A549 (cell line): ENCODE measurements around the gene MAVS. TPM values are rescaled to one million over a fixed set of nuclear protein-coding genes. Genes with fewer than 3 reads are reported as not detected.

Experiments used
- ATAC-seq, 2 experiments: fragments of 200-7000 bp in 1 of 2; fragments of >200 bp in 1 of 2; cut with Nextera tagmentation in 1 of 2; cut with Tn5 transposase in 1 of 2; 3 replicates each; pipeline versions ENCODE4 v1.8.0 to v1.9.1; 2018 to 2020; ENCODE audit warnings: mild to moderate bottlenecking in 1 of 2, moderate library complexity in 1 of 2
- CTCF ChIA-PET: fragments of 300-600 bp; sonication (Branson Sonifier 250); formaldehyde crosslinking; extraction: SDS; loops from one replicate; lab custom pipeline; 2021; ENCODE audit warnings: antibody characterized with exemption, inconsistent platforms; lab: Yijun Ruan, JAX
- POLR2A ChIA-PET: fragments of 350-600 bp; formaldehyde crosslinking; extraction: SDS; loops from one replicate; lab custom pipeline; 2021; ENCODE audit warnings: antibody characterized with exemption, inconsistent platforms; lab: Yijun Ruan, JAX
- DNase-seq, 2 experiments: peaks; one replicate each; pipeline versions ENCODE4 v3.0.0 to v3.0.0-alpha.2; 2011 to 2016; ENCODE audit warnings: low read depth in 1 of 2, low spot score in 1 of 2
- FAIRE-seq: peaks from 2 replicates; lab custom pipeline; 2011; peaks lifted over from hg19 to GRCh38; lab: Jason Lieb, UNC
- H3K27ac ChIP-seq, 2 experiments: fragments of >200 bp; sonication (Bioruptor Twin); formaldehyde crosslinking; 3 replicates each; pipeline ENCODE4 v1.5.1; 2016 to 2017
- H3K4me1 ChIP-seq: fragments of >200 bp; sonication (Bioruptor Twin); formaldehyde crosslinking; 3 replicates; pipeline ENCODE4 v1.6.1; 2016
- H3K4me2 ChIP-seq: fragments of >200 bp; sonication (Bioruptor Twin); formaldehyde crosslinking; 3 replicates; pipeline ENCODE4 v1.6.1; 2016
- H3K4me3 ChIP-seq: fragments of >200 bp; sonication (Bioruptor Twin); formaldehyde crosslinking; 3 replicates; pipeline ENCODE4 v1.5.1; 2016
- H3K9me3 ChIP-seq: fragments of >200 bp; sonication (Bioruptor Twin); formaldehyde crosslinking; 3 replicates; pipeline ENCODE4 v1.6.1; 2016
- CBX8 ChIP-seq: fragments of 200-600 bp; sonication (generic); IDR thresholded peaks from 2 replicates; pipeline ENCODE4 v1.6.1; 2016
- FOSB ChIP-seq: fragments of 250-450 bp; sonication (Bioruptor Pico); IDR thresholded peaks from 2 replicates; pipeline ENCODE4 v1.5.0; 2020; ENCODE audit warnings: mild to moderate bottlenecking, moderate library complexity
- FOXS1 ChIP-seq: fragments of 250-450 bp; sonication (Bioruptor Pico); IDR thresholded peaks from 2 replicates; pipeline ENCODE4 v1.5.0; 2020; ENCODE audit warnings: mild to moderate bottlenecking, moderate library complexity
- GATA3 ChIP-seq: IDR thresholded peaks from 2 replicates; pipeline ENCODE4 v1.6.1; 2012; ENCODE audit warnings: borderline replicate concordance
- HDAC2 ChIP-seq: fragments of 200-600 bp; sonication (generic); IDR thresholded peaks from 2 replicates; pipeline ENCODE4 v1.6.1; 2016
- HOXB5 ChIP-seq: fragments of 250-450 bp; sonication (Bioruptor Pico); IDR thresholded peaks from 2 replicates; pipeline ENCODE4 v1.5.0; 2020; ENCODE audit warnings: mild to moderate bottlenecking, moderate library complexity
- JUNB ChIP-seq: fragments of >200 bp; sonication (Bioruptor Twin); formaldehyde crosslinking; IDR thresholded peaks from 2 replicates; pipeline ENCODE4 v1.6.1; 2016
- KDM1A ChIP-seq: fragments of 200-600 bp; sonication (generic); IDR thresholded peaks from 2 replicates; pipeline ENCODE4 v1.6.1; 2016; ENCODE audit warnings: low read depth, mild to moderate bottlenecking
- KDM5A ChIP-seq: fragments of 200-600 bp; sonication (generic); IDR thresholded peaks from 2 replicates; pipeline ENCODE4 v1.6.1; 2016; ENCODE audit warnings: antibody characterized with exemption, mild to moderate bottlenecking
- MAZ ChIP-seq: fragments of 150-350 bp; IDR thresholded peaks from 2 replicates; pipeline ENCODE4 v1.6.1; 2014; ENCODE audit warnings: antibody characterized with exemption, low read depth, low read length, borderline replicate concordance
- NPAS2 ChIP-seq: fragments of 250-450 bp; sonication (Bioruptor Pico); IDR thresholded peaks from 2 replicates; pipeline ENCODE4 v1.8.0; 2022; ENCODE audit warnings: mild to moderate bottlenecking, moderate library complexity, borderline replicate concordance
- NR3C1 ChIP-seq: fragments of >200 bp; sonication (Bioruptor Twin); formaldehyde crosslinking; IDR thresholded peaks from 3 replicates; pipeline ENCODE4 v1.6.1; 2017
- POLR2AphosphoS2 ChIP-seq: conservative IDR thresholded peaks from 2 replicates; pipeline ENCODE4 v1.6.1; 2012; ENCODE audit warnings: low read length, improper control_type of control experiment, inconsistent platforms
- RCOR1 ChIP-seq: fragments of 150-350 bp; IDR thresholded peaks from 2 replicates; pipeline ENCODE4 v1.6.1; 2014; ENCODE audit warnings: antibody characterized with exemption, low read length, low read depth
- SMC3 ChIP-seq: fragments of >200 bp; sonication (Bioruptor Twin); formaldehyde crosslinking; IDR thresholded peaks from 3 replicates; pipeline ENCODE4 v1.6.1; 2018; ENCODE audit warnings: inconsistent platforms
- SREBF2 ChIP-seq: fragments of 450-650 bp; IDR thresholded peaks from 2 replicates; pipeline ENCODE4 v1.6.1; 2014; ENCODE audit warnings: mild to moderate bottlenecking, moderate library complexity
- ZSCAN20 ChIP-seq: fragments of 250-450 bp; sonication (Bioruptor Pico); IDR thresholded peaks from 2 replicates; pipeline ENCODE4 v1.8.0; 2022; ENCODE audit warnings: mild to moderate bottlenecking, moderate library complexity
- WGBS: methylation state at CpG from one replicate; pipeline ENCODE4 v1.1.6; 2017; ENCODE audit errors: missing lambda C conversion rate; 5-methylcytosine and 5-hydroxymethylcytosine counted together
- polyA plus RNA-seq, 4 experiments: library from polyadenylated mRNA; depleted of rRNA in 3 of 4; stranded (reverse); fragments of >200 nt; fragmentation: RNase III in 1 of 4; extraction: RNeasy Plus Mini Kit Qiagen cat#74134 plus additional on column Dnase treatment in 1 of 4; gene quantifications; 2 replicates in 3 of 4; 3 replicates in 1 of 4; pipeline ENCODE4 v1.2.3, GENCODE V29; 2011 to 2017
- TF ChIP-seq, protein P1 (sequence below): fragments of >200 bp; sonication (Bioruptor Twin); formaldehyde crosslinking; IDR thresholded peaks from 3 replicates; pipeline ENCODE4 v1.5.1; 2016
- TF ChIP-seq, protein P2 (sequence below): IDR thresholded peaks from 2 replicates; pipeline ENCODE4 v1.6.1; 2012; ENCODE audit warnings: low read depth, borderline replicate concordance
- TF ChIP-seq, protein P3 (sequence below): fragments of >200 bp; sonication (Bioruptor Twin); formaldehyde crosslinking; IDR thresholded peaks from 3 replicates; pipeline ENCODE4 v1.6.1; 2016
- TF ChIP-seq, protein P4 (sequence below): IDR thresholded peaks from 2 replicates; pipeline ENCODE4 v1.6.1; 2012
- TF ChIP-seq, protein P5 (sequence below): fragments of 150-350 bp; IDR thresholded peaks from 2 replicates; pipeline ENCODE4 v1.6.1; 2014; ENCODE audit warnings: low read depth, mild to moderate bottlenecking, low read length
- TF ChIP-seq, protein P6 (sequence below): fragments of 250-450 bp; sonication (Bioruptor Pico); IDR thresholded peaks from 2 replicates; pipeline ENCODE4 v1.5.0; 2020; ENCODE audit warnings: low read depth, mild to moderate bottlenecking, moderate library complexity
- TF ChIP-seq, protein P7 (sequence below): fragments of 200-600 bp; sonication (generic); IDR thresholded peaks from 2 replicates; pipeline ENCODE4 v1.6.1; 2016; ENCODE audit warnings: antibody characterized with exemption, mild to moderate bottlenecking, moderate library complexity

MAVS gene
- polyA plus RNA-seq, 2 of the 4 experiments (the other 2 are of a cell fraction) = 18.9 to 31.0 TPM

DNA sequence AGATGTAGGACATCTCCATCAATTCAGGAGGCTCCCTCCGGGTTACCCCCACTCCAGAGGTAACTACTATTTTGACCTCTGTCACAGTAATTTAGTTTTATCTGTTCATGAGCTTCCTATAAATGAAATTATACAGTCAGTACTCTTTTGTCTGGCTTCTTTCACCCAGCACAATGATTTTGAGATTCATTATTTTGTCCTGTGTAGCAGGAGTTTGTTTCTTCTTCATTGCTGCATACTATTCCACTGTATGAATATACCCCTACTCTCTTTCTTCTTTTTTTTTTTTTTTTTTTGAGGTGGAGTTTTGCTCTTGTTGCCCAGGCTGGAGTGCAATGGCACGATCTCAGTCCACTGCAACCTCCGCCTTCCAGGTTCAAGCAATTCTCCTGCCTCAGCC, 38.1 kb upstream of the MAVS start:
- no peak for DNase-seq
- peak overlapping the region; percentile 88 for H3K4me2 ChIP-seq
- WGBS = 72% methylated on average over 3 of the region's 3 CpGs
- ChIA-PET POLR2A (no interaction called here), CTCF (no interaction called here)
- peaks cover 83% of the 10 kb centered on the region for H3K4me1 ChIP-seq
- no peak for ATAC-seq
- peaks cover 4% of the 10 kb centered on the region for H3K9me3 ChIP-seq
- peak overlapping the region; percentile 95 to 99 for H3K27ac ChIP-seq
- TF ChIP-seq HDAC2 = peak; percentile 74; the same call in 1 of the 2 replicates
- TF ChIP-seq ZSCAN20 (CRISPR knock-in tag) = 0 out of 2 replicates have a peak, but pooled peaks have one; percentile 10
- TF ChIP-seq MAZ = no peak
- TF ChIP-seq, protein P1, sequence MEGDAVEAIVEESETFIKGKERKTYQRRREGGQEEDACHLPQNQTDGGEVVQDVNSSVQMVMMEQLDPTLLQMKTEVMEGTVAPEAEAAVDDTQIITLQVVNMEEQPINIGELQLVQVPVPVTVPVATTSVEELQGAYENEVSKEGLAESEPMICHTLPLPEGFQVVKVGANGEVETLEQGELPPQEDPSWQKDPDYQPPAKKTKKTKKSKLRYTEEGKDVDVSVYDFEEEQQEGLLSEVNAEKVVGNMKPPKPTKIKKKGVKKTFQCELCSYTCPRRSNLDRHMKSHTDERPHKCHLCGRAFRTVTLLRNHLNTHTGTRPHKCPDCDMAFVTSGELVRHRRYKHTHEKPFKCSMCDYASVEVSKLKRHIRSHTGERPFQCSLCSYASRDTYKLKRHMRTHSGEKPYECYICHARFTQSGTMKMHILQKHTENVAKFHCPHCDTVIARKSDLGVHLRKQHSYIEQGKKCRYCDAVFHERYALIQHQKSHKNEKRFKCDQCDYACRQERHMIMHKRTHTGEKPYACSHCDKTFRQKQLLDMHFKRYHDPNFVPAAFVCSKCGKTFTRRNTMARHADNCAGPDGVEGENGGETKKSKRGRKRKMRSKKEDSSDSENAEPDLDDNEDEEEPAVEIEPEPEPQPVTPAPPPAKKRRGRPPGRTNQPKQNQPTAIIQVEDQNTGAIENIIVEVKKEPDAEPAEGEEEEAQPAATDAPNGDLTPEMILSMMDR = 0 out of 3 replicates have a peak, but pooled peaks have one; percentile 10
- TF ChIP-seq, protein P2, sequence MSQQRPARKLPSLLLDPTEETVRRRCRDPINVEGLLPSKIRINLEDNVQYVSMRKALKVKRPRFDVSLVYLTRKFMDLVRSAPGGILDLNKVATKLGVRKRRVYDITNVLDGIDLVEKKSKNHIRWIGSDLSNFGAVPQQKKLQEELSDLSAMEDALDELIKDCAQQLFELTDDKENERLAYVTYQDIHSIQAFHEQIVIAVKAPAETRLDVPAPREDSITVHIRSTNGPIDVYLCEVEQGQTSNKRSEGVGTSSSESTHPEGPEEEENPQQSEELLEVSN = no peak
- TF ChIP-seq, protein P3, sequence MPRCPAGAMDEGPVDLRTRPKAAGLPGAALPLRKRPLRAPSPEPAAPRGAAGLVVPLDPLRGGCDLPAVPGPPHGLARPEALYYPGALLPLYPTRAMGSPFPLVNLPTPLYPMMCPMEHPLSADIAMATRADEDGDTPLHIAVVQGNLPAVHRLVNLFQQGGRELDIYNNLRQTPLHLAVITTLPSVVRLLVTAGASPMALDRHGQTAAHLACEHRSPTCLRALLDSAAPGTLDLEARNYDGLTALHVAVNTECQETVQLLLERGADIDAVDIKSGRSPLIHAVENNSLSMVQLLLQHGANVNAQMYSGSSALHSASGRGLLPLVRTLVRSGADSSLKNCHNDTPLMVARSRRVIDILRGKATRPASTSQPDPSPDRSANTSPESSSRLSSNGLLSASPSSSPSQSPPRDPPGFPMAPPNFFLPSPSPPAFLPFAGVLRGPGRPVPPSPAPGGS = 0 out of 3 replicates have a peak, but pooled peaks have one; percentile 15
- peak; percentile 87 for TF ChIP-seq KDM1A
- H3K4me3 ChIP-seq = peak overlapping the region; percentile 13; the same call in 1 of the 3 replicates
- no peak for FAIRE-seq

DNA sequence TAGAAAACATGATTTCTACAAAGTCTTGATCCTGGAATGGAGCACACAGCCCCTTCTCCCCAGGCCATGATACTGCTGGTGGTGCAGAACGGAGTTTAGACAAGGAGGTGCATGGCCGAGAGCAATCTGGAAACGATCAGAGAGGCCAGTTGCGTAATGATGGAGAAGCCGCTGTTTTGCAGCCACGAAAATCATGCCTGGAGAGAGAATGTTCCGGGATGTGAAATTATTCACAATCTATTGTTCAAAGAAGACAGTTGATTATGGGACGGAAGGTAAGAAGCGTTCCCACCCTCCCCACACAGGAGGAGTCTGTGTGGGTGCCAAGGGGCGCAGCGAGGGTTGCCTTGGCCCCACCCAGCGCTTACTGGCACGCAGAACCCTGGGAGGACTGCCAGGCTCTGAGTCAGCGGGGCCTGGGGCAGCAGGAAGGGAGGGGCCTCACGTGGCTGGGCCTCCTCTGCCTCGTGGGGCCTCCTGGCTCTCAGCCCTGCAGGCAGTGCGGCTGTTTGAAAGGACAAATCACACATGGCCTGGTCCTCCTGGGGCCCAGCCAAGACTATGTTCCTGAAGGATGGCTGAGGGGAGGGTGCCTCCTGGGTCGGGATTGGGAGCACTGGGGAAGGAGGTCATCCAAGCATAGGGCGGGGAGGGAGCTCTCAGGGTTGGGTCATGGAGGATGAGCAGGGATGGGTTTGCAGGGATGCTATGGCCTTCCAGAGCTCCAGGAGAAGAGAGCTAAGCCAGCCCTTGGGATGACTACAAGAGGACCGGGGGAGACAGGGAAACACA, 35.0 kb upstream of the MAVS start:
- ChIA-PET CTCF (interaction anchor here (1.1 to 3.5 kb wide), 3 partner anchors 43 to 273 kb away, joined by 3 to 10 read pairs (median 4); no protein-coding TSS in a partner anchor), POLR2A (interaction anchor here (0.5 to 3.2 kb wide), 8 partner anchors 9 to 67 kb away, joined by 3 to 36 read pairs (median 5); partner anchors contain the start of genes AP5S1, CDC25B, CENPB and SPEF1)
- H3K27ac ChIP-seq = peak overlapping the region; percentile 95 to 99
- peak; percentile 54 to 63 for ATAC-seq
- no peaks in the 10 kb centered on the region for H3K9me3 ChIP-seq
- peak overlapping the region; percentile 92 for H3K4me2 ChIP-seq
- peak overlapping the region; percentile 37 for H3K4me3 ChIP-seq
- peak; percentile 97 to 100 for DNase-seq
- peak; percentile 76 for FAIRE-seq
- WGBS = 2% methylated on average over 19 of the region's 20 CpGs
- H3K4me1 ChIP-seq = peaks cover 65% of the 10 kb centered on the region
- TF ChIP-seq, protein P4, sequence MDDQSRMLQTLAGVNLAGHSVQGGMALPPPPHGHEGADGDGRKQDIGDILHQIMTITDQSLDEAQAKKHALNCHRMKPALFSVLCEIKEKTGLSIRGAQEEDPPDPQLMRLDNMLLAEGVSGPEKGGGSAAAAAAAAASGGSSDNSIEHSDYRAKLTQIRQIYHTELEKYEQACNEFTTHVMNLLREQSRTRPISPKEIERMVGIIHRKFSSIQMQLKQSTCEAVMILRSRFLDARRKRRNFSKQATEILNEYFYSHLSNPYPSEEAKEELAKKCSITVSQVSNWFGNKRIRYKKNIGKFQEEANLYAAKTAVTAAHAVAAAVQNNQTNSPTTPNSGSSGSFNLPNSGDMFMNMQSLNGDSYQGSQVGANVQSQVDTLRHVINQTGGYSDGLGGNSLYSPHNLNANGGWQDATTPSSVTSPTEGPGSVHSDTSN = peak; percentile 86
- TF ChIP-seq RCOR1 (no peak), FOSB (CRISPR knock-in tag) (0 out of 2 replicates have a peak, but pooled peaks have one; percentile 65), GATA3 (peak; percentile 99), CBX8 (no peak), JUNB (peak; percentile 96), KDM5A (no peak), HOXB5 (CRISPR knock-in tag) (peak; percentile 71), KDM1A (no peak), NR3C1 (no peak), NPAS2 (CRISPR knock-in tag) (peak; percentile 100), FOXS1 (CRISPR knock-in tag) (peak; percentile 93), SMC3 (peak; percentile 65), SREBF2 (no peak), POLR2AphosphoS2 (0 out of 2 replicates have a peak, but pooled peaks have one; percentile 66), MAZ (no peak; the same call in none of the 2 replicates)
- TF ChIP-seq, protein P5, sequence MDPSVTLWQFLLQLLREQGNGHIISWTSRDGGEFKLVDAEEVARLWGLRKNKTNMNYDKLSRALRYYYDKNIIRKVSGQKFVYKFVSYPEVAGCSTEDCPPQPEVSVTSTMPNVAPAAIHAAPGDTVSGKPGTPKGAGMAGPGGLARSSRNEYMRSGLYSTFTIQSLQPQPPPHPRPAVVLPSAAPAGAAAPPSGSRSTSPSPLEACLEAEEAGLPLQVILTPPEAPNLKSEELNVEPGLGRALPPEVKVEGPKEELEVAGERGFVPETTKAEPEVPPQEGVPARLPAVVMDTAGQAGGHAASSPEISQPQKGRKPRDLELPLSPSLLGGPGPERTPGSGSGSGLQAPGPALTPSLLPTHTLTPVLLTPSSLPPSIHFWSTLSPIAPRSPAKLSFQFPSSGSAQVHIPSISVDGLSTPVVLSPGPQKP = no peak
- TF ChIP-seq, protein P6, sequence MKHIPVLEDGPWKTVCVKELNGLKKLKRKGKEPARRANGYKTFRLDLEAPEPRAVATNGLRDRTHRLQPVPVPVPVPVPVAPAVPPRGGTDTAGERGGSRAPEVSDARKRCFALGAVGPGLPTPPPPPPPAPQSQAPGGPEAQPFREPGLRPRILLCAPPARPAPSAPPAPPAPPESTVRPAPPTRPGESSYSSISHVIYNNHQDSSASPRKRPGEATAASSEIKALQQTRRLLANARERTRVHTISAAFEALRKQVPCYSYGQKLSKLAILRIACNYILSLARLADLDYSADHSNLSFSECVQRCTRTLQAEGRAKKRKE (CRISPR knock-in tag) = peak; percentile 69
- TF ChIP-seq, protein P7, sequence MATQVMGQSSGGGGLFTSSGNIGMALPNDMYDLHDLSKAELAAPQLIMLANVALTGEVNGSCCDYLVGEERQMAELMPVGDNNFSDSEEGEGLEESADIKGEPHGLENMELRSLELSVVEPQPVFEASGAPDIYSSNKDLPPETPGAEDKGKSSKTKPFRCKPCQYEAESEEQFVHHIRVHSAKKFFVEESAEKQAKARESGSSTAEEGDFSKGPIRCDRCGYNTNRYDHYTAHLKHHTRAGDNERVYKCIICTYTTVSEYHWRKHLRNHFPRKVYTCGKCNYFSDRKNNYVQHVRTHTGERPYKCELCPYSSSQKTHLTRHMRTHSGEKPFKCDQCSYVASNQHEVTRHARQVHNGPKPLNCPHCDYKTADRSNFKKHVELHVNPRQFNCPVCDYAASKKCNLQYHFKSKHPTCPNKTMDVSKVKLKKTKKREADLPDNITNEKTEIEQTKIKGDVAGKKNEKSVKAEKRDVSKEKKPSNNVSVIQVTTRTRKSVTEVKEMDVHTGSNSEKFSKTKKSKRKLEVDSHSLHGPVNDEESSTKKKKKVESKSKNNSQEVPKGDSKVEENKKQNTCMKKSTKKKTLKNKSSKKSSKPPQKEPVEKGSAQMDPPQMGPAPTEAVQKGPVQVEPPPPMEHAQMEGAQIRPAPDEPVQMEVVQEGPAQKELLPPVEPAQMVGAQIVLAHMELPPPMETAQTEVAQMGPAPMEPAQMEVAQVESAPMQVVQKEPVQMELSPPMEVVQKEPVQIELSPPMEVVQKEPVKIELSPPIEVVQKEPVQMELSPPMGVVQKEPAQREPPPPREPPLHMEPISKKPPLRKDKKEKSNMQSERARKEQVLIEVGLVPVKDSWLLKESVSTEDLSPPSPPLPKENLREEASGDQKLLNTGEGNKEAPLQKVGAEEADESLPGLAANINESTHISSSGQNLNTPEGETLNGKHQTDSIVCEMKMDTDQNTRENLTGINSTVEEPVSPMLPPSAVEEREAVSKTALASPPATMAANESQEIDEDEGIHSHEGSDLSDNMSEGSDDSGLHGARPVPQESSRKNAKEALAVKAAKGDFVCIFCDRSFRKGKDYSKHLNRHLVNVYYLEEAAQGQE = no peak; the same call in 1 of the 2 replicates
